ENCODE measurements around the gene ZNF385D.

The ZNF385D gene

DNA sequence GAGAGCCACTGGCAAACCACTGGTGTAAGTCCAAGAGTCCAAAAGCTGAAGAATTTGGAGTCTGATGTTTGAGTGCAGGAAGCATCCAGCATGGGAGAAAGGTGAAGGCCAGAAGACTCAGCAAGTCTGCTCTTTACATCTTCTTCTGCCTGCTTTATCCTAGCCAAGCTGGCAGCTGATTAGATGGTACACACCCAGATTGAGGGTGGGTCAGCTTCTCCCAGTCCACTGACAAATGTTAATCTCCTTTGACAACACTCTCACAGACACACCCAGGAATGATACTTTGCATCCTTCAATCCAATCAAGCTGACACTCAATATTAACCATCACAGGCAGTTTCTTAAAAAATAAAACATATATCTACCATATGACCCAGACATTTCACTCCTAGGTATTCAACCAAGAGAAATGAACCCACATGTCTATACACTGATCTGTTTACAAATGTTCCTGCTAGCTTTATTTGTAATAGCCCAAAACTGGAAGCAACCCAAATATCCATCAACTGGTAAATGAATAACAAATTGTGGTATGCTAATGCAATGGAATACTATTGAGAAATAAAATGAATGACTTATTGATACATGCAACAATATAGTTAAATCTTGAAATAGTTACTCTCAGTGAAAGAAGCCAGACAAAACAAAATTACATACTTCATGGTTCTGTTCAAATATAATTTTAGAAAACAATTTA, 373.8 kb downstream of the ZNF385D start:
- POLR2A ChIA-PET = no interaction called here
- no peak for DNase-seq (ENCODE audit: extremely low spot score)
- TF ChIP-seq, protein P1, sequence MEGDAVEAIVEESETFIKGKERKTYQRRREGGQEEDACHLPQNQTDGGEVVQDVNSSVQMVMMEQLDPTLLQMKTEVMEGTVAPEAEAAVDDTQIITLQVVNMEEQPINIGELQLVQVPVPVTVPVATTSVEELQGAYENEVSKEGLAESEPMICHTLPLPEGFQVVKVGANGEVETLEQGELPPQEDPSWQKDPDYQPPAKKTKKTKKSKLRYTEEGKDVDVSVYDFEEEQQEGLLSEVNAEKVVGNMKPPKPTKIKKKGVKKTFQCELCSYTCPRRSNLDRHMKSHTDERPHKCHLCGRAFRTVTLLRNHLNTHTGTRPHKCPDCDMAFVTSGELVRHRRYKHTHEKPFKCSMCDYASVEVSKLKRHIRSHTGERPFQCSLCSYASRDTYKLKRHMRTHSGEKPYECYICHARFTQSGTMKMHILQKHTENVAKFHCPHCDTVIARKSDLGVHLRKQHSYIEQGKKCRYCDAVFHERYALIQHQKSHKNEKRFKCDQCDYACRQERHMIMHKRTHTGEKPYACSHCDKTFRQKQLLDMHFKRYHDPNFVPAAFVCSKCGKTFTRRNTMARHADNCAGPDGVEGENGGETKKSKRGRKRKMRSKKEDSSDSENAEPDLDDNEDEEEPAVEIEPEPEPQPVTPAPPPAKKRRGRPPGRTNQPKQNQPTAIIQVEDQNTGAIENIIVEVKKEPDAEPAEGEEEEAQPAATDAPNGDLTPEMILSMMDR (IDR thresholded peaks at IDR 0.05; ENCODE audit: control extremely low read depth, extremely low read depth, low read depth, missing control alignments) = no peak
- CTCF ChIA-PET = interaction anchor here (1.2 kb wide), 1 partner anchor 9 kb away, joined by 3 read pairs; no protein-coding TSS in a partner anchor

DNA sequence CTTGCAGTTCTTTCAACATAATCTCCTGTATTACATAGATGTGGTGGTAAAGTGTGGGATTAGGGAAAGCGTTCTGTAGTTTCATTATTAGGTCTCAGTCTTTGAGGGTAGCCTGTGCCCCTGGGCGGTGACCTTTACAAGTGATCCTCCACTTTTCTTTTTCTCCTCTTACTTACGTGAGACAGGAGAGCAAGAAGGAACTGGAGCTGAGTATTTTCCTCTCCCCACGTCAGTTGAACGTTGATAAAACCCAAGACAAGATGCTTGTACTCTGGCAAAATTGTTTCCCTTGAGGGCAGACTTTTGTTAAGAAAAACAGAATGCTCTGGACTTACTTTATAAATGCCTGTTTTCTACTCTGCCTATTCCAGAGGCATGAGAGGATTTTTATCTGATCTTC, 378.7 kb downstream of the ZNF385D start:
- TF ChIP-seq, protein P1 (IDR thresholded peaks at IDR 0.05; ENCODE audit: control extremely low read depth, extremely low read depth, low read depth, missing control alignments) = no peak
- ChIA-PET CTCF (no interaction called here), POLR2A (no interaction called here)
- no peak for DNase-seq (ENCODE audit: extremely low spot score)
